Ishikawa (cell line): Measurements from ENCODE around the gene FGD3.

Source experiments
- CEBPB ChIP-seq: IDR thresholded peaks from 2 replicates; pipeline ENCODE4 v1.6.1; 2012
- CREB1 ChIP-seq: IDR thresholded peaks from 2 replicates; pipeline ENCODE4 v1.6.1; 2012; ENCODE audit warnings: low read depth
- EGR1 ChIP-seq: IDR thresholded peaks from 2 replicates; pipeline ENCODE4 v1.6.1; 2012
- EP300 ChIP-seq: IDR thresholded peaks from 2 replicates; pipeline ENCODE4 v1.6.1; 2012; ENCODE audit warnings: borderline replicate concordance
- FOXM1 ChIP-seq: IDR thresholded peaks from 2 replicates; pipeline ENCODE4 v1.6.1; 2012; ENCODE audit warnings: low read depth, borderline replicate concordance
- NFIC ChIP-seq: IDR thresholded peaks from 2 replicates; pipeline ENCODE4 v1.6.1; 2012
- RAD21 ChIP-seq: IDR thresholded peaks from 2 replicates; pipeline ENCODE4 v1.6.1; 2012; ENCODE audit warnings: low read depth
- TAF1 ChIP-seq: IDR thresholded peaks from 2 replicates; pipeline ENCODE4 v1.6.1; 2012; ENCODE audit warnings: low read depth, mild to moderate bottlenecking
- TCF12 ChIP-seq: IDR thresholded peaks from 2 replicates; pipeline ENCODE4 v1.6.1; 2012; ENCODE audit warnings: low read depth
- TEAD4 ChIP-seq: IDR thresholded peaks from 2 replicates; pipeline ENCODE4 v1.6.1; 2012
- YY1 ChIP-seq: IDR thresholded peaks from 2 replicates; pipeline ENCODE4 v1.6.1; 2012; ENCODE audit warnings: low read depth
- ZBTB7A ChIP-seq: IDR thresholded peaks from 2 replicates; pipeline ENCODE4 v1.6.1; 2012; ENCODE audit warnings: low read depth
- TF ChIP-seq, protein P1 (sequence below): IDR thresholded peaks from 2 replicates; pipeline ENCODE4 v1.6.1; 2012
- TF ChIP-seq, protein P2 (sequence below): IDR thresholded peaks from 2 replicates; pipeline ENCODE4 v1.6.1; 2012; ENCODE audit warnings: low read depth, mild to moderate bottlenecking
- TF ChIP-seq, protein P3 (sequence below): IDR thresholded peaks from 2 replicates; pipeline ENCODE4 v1.6.1; 2012

Gene FGD3

DNA sequence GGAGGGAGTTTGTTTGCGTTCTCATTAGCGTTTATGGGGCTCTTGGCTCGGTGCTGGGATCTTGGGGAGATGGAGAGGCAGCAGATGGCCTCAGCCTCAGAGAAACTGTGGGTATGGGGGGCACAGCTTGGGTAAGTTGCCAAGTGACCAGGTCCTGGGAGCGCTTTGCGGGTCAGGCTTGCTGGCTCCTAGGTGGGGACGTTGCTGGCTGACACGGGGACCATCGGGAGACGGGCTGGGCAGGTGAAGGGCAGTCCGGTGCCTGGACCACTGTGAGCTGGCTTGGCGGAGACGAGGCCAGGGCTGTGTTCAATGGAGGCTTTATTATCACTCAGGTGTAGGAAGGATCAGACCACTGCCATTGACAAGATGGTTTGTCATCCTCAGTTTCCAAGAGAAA, 30.0 kb downstream of the FGD3 start:
- TF ChIP-seq CREB1 = no peak
- TF ChIP-seq ZBTB7A = no peak
- no peak for TF ChIP-seq TEAD4
- no peak for TF ChIP-seq NFIC
- TF ChIP-seq TAF1 = no peak
- no peak for TF ChIP-seq EP300
- TF ChIP-seq FOXM1 = no peak
- TF ChIP-seq, protein P1, sequence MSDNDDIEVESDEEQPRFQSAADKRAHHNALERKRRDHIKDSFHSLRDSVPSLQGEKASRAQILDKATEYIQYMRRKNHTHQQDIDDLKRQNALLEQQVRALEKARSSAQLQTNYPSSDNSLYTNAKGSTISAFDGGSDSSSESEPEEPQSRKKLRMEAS = no peak
- TF ChIP-seq, protein P2, sequence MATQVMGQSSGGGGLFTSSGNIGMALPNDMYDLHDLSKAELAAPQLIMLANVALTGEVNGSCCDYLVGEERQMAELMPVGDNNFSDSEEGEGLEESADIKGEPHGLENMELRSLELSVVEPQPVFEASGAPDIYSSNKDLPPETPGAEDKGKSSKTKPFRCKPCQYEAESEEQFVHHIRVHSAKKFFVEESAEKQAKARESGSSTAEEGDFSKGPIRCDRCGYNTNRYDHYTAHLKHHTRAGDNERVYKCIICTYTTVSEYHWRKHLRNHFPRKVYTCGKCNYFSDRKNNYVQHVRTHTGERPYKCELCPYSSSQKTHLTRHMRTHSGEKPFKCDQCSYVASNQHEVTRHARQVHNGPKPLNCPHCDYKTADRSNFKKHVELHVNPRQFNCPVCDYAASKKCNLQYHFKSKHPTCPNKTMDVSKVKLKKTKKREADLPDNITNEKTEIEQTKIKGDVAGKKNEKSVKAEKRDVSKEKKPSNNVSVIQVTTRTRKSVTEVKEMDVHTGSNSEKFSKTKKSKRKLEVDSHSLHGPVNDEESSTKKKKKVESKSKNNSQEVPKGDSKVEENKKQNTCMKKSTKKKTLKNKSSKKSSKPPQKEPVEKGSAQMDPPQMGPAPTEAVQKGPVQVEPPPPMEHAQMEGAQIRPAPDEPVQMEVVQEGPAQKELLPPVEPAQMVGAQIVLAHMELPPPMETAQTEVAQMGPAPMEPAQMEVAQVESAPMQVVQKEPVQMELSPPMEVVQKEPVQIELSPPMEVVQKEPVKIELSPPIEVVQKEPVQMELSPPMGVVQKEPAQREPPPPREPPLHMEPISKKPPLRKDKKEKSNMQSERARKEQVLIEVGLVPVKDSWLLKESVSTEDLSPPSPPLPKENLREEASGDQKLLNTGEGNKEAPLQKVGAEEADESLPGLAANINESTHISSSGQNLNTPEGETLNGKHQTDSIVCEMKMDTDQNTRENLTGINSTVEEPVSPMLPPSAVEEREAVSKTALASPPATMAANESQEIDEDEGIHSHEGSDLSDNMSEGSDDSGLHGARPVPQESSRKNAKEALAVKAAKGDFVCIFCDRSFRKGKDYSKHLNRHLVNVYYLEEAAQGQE = no peak
- TF ChIP-seq, protein P3, sequence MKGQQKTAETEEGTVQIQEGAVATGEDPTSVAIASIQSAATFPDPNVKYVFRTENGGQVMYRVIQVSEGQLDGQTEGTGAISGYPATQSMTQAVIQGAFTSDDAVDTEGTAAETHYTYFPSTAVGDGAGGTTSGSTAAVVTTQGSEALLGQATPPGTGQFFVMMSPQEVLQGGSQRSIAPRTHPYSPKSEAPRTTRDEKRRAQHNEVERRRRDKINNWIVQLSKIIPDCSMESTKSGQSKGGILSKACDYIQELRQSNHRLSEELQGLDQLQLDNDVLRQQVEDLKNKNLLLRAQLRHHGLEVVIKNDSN = no peak
- no peak for TF ChIP-seq YY1
- TF ChIP-seq CEBPB = no peak
- no peak for TF ChIP-seq EGR1
- TF ChIP-seq RAD21 = no peak

DNA sequence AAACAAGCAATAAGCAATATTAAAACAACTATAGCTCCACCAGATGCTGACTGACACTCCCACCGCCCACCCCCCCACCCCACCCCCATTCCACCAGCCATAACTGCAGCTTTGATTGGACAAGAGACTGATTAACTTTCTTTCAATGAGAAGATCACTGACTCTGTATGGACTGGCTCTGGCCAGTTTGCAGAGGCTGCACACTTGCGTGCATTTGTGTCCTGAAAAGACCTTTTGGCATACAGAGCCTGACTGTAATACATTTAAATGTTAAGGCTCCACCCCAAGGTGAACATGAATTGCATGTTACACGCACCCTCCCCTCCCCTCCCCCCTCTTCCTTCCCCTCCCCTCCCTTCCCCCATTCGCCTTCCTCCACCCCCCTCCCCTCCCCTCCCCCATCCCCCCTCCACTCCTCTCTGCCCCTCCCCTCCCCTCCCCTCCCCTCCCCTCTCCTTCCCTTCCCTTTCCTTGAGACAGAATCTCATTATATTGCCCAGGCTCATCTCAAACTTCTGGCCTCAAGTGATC, 31.1 kb downstream of the FGD3 start:
- TF ChIP-seq EP300 (no peak), EGR1 (no peak), RAD21 (no peak), CEBPB (no peak), TEAD4 (no peak), YY1 (no peak), CREB1 (no peak), ZBTB7A (no peak), TCF12 (no peak), TAF1 (no peak), NFIC (no peak)
- TF ChIP-seq, protein P1 = no peak
- TF ChIP-seq, protein P2 = no peak
- TF ChIP-seq, protein P3 = no peak

DNA sequence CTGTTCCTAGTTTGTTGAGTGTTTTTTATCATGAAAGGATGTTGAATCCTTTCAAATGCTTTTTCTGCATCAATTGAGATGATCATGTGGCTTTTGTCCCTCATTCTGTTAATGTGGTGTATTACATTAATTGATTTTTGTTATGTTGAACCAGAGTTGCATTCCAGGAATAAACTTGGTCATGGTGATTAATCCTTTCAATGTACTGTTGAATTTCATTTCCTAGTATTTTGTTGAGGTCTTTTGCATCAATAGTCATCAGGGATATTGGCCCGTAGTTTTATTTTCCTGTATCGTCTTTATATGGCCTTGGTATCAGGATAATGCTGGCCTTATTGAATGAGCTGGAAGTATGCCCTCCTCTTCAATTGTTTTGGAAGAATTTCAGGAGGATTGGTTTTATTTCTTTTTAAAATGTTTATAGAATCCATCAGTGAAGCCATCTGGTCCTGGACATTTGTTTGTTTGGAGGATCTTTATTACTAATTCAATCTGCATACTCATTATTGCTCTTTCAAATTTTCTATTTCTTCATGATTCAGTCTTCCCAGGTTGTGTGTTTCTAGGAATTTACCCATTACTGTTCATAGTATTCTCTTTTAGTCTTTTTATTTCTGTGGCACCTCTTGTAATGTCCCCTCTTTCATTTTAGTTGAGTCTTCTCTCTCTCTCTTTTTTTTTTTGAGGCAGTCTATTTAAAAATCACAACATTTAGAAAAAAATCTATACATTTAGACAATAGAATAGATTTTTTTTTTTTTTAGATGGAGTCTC, 32.1 kb downstream of the FGD3 start:
- TF ChIP-seq RAD21 = no peak
- no peak for TF ChIP-seq TAF1
- TF ChIP-seq, protein P2 = no peak

DNA sequence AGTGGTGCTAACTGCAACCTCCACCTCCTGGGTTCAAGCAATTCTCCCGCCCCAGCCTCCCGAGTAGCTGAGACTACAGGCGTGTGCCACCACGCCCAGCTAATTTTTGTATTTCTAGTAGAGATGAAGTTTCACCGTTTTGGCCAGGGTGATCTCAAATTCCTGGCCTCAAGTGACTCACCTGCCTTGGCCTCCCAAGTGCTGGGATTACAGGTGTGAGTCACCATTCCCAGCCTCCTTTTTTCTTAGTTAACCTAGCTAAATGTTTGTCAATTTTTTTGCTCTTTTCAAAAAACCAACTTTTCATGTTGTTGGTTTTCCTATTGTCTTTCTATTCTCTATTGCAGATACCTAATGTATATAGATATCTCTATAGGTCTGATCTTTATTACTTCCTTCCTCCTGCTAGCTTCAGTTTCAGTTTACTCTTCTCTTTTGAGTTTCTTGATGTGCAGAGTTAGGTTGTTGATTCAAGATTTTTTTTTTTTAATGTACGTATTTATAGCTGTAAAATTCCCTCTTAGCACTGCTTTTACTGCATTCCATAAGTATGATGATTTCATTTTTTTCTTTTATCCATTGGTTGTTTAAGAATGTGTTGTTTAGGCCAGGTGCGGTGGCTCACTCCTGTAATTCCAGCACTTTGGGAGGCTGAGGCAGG, 32.9 kb downstream of the FGD3 start:
- no peak for TF ChIP-seq TAF1
- no peak for TF ChIP-seq EGR1
- no peak for TF ChIP-seq YY1
- TF ChIP-seq, protein P2 = no peak
- no peak for TF ChIP-seq RAD21
- no peak for TF ChIP-seq TCF12
- no peak for TF ChIP-seq TEAD4
- TF ChIP-seq ZBTB7A = no peak
- TF ChIP-seq, protein P1 = no peak
- no peak for TF ChIP-seq CEBPB
- TF ChIP-seq EP300 = no peak
